Astrocyte of the hippocampus (primary cell): ENCODE results near the gene CHMP6.
A peak's percentile ranks its signal among the peaks of the same experiment; 100 is the strongest.

Experiments used
- DNase-seq: peaks from one replicate; pipeline ENCODE4 v3.0.0; 2011; ENCODE audit warnings: low read depth, low spot score

Gene CHMP6

DNA sequence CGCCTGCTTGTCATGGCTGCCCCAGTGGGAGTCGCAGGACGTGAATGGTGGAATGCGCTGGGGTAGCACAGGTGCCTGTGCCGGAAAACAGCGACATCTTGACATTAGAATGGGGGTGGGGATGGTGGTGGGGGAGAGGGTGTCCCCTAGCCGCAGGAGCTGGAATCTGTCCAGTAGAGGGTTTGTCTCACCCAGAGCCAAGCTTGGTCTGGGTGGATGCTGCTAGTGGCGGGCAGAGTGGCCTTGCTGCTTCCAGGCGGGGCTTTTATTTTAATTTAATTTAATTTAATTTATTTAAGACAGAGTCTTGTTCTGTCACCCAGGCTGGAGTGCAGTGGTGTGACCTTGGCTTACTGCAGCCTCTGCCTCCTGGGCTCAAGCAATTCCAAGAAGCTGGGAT is 51.0 kb downstream of the CHMP6 start:
- DNase-seq = no peak

- DNase-seq = no peak
Observed at GRCh38 chr17:81043319-81043724, 51.7 kb downstream of the CHMP6 start.

DNA sequence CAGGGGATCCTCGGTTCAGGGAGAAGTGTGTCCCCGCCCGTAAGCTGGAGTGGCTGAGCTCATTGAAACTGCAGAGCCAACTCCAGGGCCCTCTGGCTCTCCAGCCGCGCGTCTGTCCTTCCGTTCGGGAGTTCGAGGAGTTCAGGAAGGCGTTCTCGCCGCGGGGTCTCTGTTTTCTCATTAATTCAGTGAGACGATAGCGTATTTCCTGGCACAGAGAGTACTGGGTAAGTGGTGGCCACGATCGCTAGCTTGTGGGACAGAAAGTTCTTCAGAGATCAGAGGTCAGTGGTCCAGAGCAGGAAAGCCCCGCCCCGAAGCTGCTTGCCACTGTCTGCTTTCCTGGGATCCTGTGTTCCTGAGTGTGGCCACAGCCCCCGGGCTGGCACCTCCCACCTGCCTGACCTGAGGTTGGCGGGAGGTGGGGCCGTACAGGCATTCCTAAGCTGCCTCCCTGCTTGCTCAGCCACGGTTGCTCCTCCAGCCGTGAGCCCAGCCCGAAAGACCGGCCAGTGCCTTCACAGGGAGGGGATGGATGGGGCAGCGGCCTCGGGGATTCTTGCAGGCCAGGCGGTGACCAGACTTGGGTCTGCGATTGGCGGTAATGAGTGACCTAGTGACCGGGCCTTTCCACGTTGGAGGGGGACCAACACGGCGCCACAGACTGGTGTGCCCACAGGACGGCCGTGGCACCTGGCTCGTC is 52.2 kb downstream of the CHMP6 start:
- peak; percentile 95 for DNase-seq

GRCh38 chr17:81044428-81044763 is 52.8 kb downstream of the CHMP6 start:
- no peak for DNase-seq

DNA sequence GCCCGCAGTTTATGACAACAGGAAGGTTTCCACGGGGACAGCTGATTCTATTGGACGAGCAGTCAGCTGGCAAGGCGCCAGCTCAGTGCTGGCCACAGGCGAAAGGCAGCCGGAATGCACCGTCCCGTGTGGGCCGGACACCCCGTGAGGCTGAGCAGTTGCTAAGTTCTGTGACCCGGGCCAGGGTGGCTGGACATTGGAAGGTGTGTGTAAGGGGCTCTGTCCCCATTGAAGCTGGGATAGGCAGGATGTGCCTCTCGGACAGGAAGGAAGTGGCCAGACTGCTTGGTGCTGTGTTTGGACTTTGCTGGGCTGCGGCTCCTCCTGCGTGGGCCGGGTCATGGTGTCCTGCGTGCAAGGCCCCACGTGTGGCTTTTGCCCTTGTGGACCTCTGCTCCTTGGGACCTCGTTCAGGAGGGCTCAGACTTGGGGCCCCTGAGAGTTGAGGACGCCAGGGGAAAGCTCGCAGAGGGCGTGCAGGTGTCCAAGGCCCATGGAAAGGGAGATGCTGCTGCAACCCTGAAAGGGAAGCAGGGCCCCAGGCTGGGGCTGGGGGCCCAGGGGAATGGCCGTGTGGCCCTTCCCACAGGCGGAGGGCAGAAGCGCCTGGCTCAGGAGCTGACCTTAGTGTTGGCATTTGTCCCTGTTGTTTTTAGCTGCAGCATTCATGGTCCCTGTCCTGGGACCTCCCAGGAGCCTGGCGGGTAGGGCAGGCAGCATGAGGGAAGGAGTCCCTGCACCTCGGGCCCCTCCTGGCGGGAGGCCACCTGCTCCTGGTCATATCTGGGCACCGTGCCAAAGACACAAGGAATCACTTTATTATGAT is 53.3 kb downstream of the CHMP6 start:
- DNase-seq = peak; percentile 90

DNA sequence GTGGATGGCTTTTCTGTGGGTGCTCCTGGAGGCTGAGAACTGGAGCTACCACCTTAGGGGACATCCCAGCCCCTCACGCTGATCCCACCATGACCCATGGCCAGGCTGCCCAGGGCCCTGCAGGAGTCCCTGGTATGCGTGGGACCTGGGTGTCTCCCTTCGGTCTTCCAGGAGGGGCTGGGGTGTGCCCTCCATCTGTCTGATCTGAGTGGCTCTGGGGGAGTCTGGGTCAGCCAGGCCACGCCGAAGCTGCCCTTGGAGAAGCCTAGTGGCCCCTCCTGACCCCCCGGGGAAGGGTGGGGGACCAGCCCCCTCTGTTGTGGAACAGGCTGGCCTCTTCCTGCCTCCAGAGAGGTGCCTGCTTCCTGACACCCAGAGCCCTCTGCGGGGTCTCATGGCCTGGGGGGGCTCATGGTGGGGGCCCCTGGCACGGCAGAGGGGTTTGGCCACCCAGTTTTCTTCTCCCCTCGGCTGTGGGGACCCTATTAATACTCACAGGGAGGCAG is 54.0 kb downstream of the CHMP6 start:
- no peak for DNase-seq

GRCh38 chr17:81046132-81046769 is 54.6 kb downstream of the CHMP6 start:
- no peak for DNase-seq

DNA sequence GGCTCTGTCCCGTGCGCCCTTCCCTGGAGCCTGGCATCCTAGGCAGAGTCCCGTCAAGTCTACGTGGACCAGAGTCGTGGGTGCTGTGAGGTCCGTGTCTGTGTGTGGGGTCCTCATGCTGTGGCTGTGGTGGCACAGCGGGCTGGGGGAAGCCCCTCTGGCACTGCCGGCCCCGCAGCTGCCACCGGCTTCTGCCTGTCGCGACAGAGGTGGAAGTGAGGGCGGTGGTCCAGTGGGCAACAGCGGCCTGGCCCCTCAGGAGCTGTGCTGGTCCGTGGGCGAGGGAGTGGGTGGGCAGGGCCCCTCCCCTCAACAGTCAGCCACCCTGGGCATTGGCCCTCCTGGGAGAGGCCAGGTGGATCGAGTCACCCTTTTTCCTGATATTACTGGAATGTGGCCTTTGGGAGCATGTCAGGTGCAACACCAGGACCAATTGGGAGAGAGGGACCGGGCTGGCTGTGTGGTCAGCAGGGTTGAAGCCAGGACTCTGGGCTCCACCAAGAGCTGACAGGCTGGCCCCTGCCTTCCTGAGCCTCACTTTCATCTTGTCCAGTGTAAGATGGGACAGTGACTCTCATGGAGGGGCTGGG is 55.2 kb downstream of the CHMP6 start:
- no peak for DNase-seq

- no peak for DNase-seq
Observed at GRCh38 chr17:81048827-81049371, 57.3 kb downstream of the CHMP6 start.

- no peak for DNase-seq
Observed at GRCh38 chr17:81049372-81049911, 57.8 kb downstream of the CHMP6 start.
